PC-9 (cell line): Measurements from ENCODE around the gene SLC9A3. TPM values are rescaled to one million over a fixed set of nuclear protein-coding genes. Genes with fewer than 3 reads are reported as not detected.

ENCODE experiments used
- BruUV-seq: library from RNA; stranded (reverse); fragments of 400-500 nt; replicated peaks from 2 replicates; lab custom pipeline; 2021; lab: Mats Ljungman, UMichigan
- CTCF ChIA-PET: fragments of 300-600 bp; sonication (Branson Sonifier 250); formaldehyde crosslinking; loops from one replicate; lab custom pipeline; 2022; ENCODE audit warnings: antibody characterized with exemption; lab: Charles Lee
- POLR2A ChIA-PET: fragments of 300-600 bp; sonication (Branson Sonifier 250); formaldehyde crosslinking; loops from one replicate; lab custom pipeline; 2022; ENCODE audit warnings: antibody characterized with exemption; ENCODE audit not compliant: unreplicated experiment; lab: Charles Lee
- DNase-seq, 2 experiments: peaks; one replicate each; pipeline versions ENCODE4 v3.0.0 to v3.0.0-alpha.2; 2015 to 2022; ENCODE audit warnings: mixed read lengths in 1 of 2
- H2AFZ ChIP-seq: fragments of 200-600 bp; sonication (generic); 2 replicates; pipeline ENCODE4 v1.8.1; 2017; ENCODE audit warnings: antibody characterized with exemption
- H3F3A ChIP-seq: fragments of 200-600 bp; sonication (generic); 2 replicates; pipeline ENCODE4 v1.8.1; 2017; ENCODE audit warnings: antibody characterized with exemption, mild to moderate bottlenecking, low read depth; ENCODE audit not compliant: insufficient read depth
- H3K27ac ChIP-seq: fragments of 200-600 bp; sonication (generic); 2 replicates; pipeline ENCODE4 v1.6.1; 2016; ENCODE audit warnings: mixed run types
- H3K27me3 ChIP-seq: fragments of 200-600 bp; sonication (generic); 2 replicates; pipeline ENCODE4 v1.6.1; 2016; ENCODE audit warnings: low read depth, mixed run types; ENCODE audit not compliant: insufficient read depth
- H3K36me3 ChIP-seq: fragments of 200-600 bp; sonication (generic); 2 replicates; pipeline ENCODE4 v1.6.1; 2016; ENCODE audit warnings: low read depth, mixed run types
- H3K4me1 ChIP-seq: fragments of 200-600 bp; sonication (generic); replicated peaks from 2 replicates; pipeline ENCODE4 v1.6.1; 2016; ENCODE audit warnings: mixed run types; ENCODE audit not compliant: insufficient read depth
- H3K4me2 ChIP-seq: fragments of 200-600 bp; sonication (generic); 2 replicates; pipeline ENCODE4 v1.6.1; 2017; ENCODE audit warnings: mixed run types
- H3K4me3 ChIP-seq: fragments of 200-600 bp; sonication (generic); 2 replicates; pipeline ENCODE4 v1.6.1; 2016; ENCODE audit warnings: mixed run types
- H3K79me2 ChIP-seq: fragments of 200-600 bp; sonication (generic); 2 replicates; pipeline ENCODE4 v1.6.1; 2017; ENCODE audit warnings: low read depth, mixed run types
- H3K9me2 ChIP-seq: fragments of 200-600 bp; sonication (generic); 2 replicates; pipeline ENCODE4 v1.8.1; 2017; ENCODE audit warnings: mild to moderate bottlenecking; ENCODE audit not compliant: insufficient read depth
- H3K9me3 ChIP-seq: fragments of 200-600 bp; sonication (generic); 2 replicates; pipeline ENCODE4 v1.8.1; 2016; ENCODE audit warnings: low read depth; ENCODE audit not compliant: insufficient read depth
- H4K20me1 ChIP-seq: fragments of 200-600 bp; sonication (generic); 2 replicates; pipeline ENCODE4 v1.8.1; 2017; ENCODE audit not compliant: insufficient read depth
- EZH2 ChIP-seq: fragments of 200-600 bp; sonication (generic); IDR thresholded peaks from 2 replicates; pipeline ENCODE4 v1.8.0; 2017; ENCODE audit warnings: antibody characterized with exemption, low read depth
- intact Hi-C: fragments of 100-400 bp; cut with micrococcal nuclease; formaldehyde crosslinking; loops from one replicate; pipeline ENCODE4 v1.10.0; 2022; ENCODE audit not compliant: unreplicated experiment
- total RNA-seq: library from RNA; stranded (reverse); gene quantifications from 2 replicates; pipeline ENCODE4 v1.2.3, GENCODE V29; 2021
- TF ChIP-seq, protein P1 (sequence below): fragments of 200-600 bp; sonication (generic); conservative IDR thresholded peaks from 2 replicates; pipeline ENCODE4 v1.6.1; 2017; ENCODE audit warnings: mixed run types, antibody characterized with exemption, mild to moderate bottlenecking, moderate library complexity

Gene SLC9A3
- total RNA-seq, 1 experiment from 2014 or later, result 5.6 TPM

DNA sequence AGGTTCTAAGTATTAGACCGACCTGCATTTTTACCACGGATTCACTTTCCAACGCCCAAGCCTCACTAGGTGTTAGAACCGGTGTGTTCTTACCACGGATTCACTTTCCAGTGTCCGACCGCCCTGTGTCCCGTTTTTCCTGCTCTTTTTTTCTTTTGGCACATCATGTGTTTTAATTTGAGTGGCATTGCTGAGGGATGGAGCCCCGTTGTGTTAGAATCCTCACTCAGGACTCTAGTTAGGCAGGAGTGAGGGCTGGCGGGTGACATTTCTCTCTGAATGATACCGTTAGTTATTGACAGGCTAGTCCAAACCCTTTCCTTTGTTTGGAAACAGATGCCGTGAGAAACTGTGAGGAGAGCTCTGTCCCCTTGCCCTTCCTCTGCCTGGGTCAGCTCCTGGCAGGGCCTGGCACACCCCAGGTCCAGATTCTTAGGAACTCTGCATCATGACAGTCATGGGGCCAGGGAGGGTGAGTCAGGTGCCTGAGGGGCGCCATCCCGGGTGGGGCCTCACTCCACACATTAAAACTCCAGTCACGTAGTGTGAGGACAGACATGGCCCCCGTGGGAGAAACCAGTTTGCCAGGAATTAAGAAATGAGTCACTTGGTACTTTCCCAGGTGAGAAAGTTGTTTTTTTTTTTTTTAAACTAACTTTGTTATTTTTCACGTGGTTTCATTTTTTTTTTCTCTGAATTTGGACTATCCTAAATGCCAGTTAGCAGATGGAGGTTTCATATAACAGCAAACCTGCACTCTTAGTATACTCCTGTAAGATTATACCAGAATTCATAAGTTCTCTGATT lies 65.5 kb downstream of the SLC9A3 start:
- H3F3A ChIP-seq, result peaks cover 32% of the 10 kb centered on the region
- peak; percentile 99 for DNase-seq
- H4K20me1 ChIP-seq, result peaks cover 27% of the 10 kb centered on the region
- H3K4me3 ChIP-seq, result no peak overlapping the region; the same call in 1 of the 2 replicates
- ChIA-PET CTCF (interaction anchor here (0.5 to 0.9 kb wide), 3 partner anchors 13 to 1184 kb away, joined by 3 read pairs; no protein-coding TSS in a partner anchor), POLR2A (interaction anchor here (0.6 to 0.7 kb wide), 2 partner anchors 16 to 45 kb away, joined by 3 to 7 read pairs; partner anchors contain the start of gene EXOC3)
- peak overlapping the region; percentile 57 for H3K4me2 ChIP-seq
- BruUV-seq, result no TSS peak
- peaks cover 47% of the 10 kb centered on the region for H3K36me3 ChIP-seq
- no peak overlapping the region for H2AFZ ChIP-seq
- H3K4me1 ChIP-seq, result peaks cover 23% of the 10 kb centered on the region
- no peaks in the 10 kb centered on the region for H3K9me2 ChIP-seq
- H3K9me3 ChIP-seq, result no peaks in the 10 kb centered on the region
- no peak for TF ChIP-seq EZH2
- TF ChIP-seq, protein P1, sequence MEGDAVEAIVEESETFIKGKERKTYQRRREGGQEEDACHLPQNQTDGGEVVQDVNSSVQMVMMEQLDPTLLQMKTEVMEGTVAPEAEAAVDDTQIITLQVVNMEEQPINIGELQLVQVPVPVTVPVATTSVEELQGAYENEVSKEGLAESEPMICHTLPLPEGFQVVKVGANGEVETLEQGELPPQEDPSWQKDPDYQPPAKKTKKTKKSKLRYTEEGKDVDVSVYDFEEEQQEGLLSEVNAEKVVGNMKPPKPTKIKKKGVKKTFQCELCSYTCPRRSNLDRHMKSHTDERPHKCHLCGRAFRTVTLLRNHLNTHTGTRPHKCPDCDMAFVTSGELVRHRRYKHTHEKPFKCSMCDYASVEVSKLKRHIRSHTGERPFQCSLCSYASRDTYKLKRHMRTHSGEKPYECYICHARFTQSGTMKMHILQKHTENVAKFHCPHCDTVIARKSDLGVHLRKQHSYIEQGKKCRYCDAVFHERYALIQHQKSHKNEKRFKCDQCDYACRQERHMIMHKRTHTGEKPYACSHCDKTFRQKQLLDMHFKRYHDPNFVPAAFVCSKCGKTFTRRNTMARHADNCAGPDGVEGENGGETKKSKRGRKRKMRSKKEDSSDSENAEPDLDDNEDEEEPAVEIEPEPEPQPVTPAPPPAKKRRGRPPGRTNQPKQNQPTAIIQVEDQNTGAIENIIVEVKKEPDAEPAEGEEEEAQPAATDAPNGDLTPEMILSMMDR, result 0 out of 2 replicates have a peak, but pooled peaks have one; percentile 14
- no peaks in the 10 kb centered on the region for H3K27me3 ChIP-seq
- H3K27ac ChIP-seq, result peak overlapping the region; percentile 79
- peaks cover 58% of the 10 kb centered on the region for H3K79me2 ChIP-seq
- intact Hi-C loops, result loop anchor here (1.0 to 5.0 kb wide), 2 partner anchors 156 to 454 kb away; no protein-coding TSS in a partner anchor

DNA sequence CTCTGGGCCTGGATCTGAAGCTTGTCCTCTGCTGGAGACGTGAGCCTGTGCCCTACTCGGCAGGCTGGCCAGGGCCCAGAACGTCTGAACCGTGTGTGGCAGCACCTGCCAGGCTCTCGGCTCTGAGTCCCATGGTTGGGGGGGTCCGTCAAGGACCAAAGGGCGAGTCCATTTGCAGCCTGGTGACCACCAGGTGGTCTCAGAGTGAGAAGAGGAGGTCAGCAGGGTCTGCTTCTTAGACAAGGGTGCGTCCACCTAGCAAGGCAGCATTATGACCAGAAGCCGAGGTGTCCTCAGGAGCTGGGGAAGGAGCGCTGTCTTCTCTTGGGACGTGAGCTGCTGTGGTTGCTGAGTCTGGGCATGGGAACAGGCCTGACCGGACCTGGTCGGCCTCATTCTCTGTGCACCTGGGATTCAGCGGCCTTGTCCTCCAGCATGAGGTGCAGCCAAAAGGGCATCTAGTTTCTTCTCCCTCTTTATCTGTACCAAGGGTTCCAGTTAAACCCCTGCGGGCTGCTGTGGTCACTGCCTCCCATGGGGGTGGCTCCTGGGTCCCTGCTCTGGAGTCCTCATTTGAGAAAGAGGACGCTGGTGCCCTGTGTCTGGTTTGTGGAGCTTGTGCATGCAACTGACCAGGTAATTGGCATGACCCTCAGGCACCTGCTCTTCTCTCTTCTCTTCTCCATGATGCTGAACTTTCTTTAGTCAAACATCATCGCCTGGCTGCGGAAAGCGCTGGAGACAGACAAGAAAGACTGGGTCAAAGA lies 66.9 kb downstream of the SLC9A3 start:
- H3K4me3 ChIP-seq, result no peak overlapping the region
- POLR2A ChIA-PET, result no interaction called here
- peaks cover 21% of the 10 kb centered on the region for H3F3A ChIP-seq
- no peak for TF ChIP-seq EZH2
- TF ChIP-seq, protein P1, result no peak
- H3K4me2 ChIP-seq, result peak overlapping the region; percentile 57; the same call in 1 of the 2 replicates
- intact Hi-C loops, result loop anchor here (5.0 kb wide), 1 partner anchor 455 kb away; no protein-coding TSS in a partner anchor
- CTCF ChIA-PET, result no interaction called here
- DNase-seq, result no peak
- peaks cover 55% of the 10 kb centered on the region for H3K36me3 ChIP-seq
- H3K9me2 ChIP-seq, result no peaks in the 10 kb centered on the region
- peaks cover 65% of the 10 kb centered on the region for H3K79me2 ChIP-seq
- no TSS peak for BruUV-seq
- H3K4me1 ChIP-seq, result peaks cover 23% of the 10 kb centered on the region
- no peaks in the 10 kb centered on the region for H3K9me3 ChIP-seq
- H2AFZ ChIP-seq, result no peak overlapping the region
- H3K27me3 ChIP-seq, result no peaks in the 10 kb centered on the region
- peaks cover 27% of the 10 kb centered on the region for H4K20me1 ChIP-seq
- H3K27ac ChIP-seq, result peak overlapping the region; percentile 79
